Astrocyte of the spinal cord (primary cell): ENCODE results near the gene DGKB.

Experiments
- DNase-seq: peaks from one replicate; pipeline ENCODE4 v3.0.0; 2011; ENCODE audit warnings: low read depth, low spot score
- H3K4me3 ChIP-seq: 2 replicates; pipeline ENCODE4 v1.5.1; 2011; ENCODE audit warnings: low read depth, mild to moderate bottlenecking, low read length, moderate library complexity
- in situ Hi-C: cut with HindIII; loops from 2 replicates; pipeline ENCODE4 v1.10.0; 2017; ENCODE audit warnings: low sequenced_read_pairs
- TF ChIP-seq, protein P1 (sequence below): IDR thresholded peaks from 2 replicates; pipeline ENCODE4 v1.5.1; 2012; ENCODE audit warnings: low read depth, mild to moderate bottlenecking, low read length, inconsistent platforms

The DGKB gene

DNA sequence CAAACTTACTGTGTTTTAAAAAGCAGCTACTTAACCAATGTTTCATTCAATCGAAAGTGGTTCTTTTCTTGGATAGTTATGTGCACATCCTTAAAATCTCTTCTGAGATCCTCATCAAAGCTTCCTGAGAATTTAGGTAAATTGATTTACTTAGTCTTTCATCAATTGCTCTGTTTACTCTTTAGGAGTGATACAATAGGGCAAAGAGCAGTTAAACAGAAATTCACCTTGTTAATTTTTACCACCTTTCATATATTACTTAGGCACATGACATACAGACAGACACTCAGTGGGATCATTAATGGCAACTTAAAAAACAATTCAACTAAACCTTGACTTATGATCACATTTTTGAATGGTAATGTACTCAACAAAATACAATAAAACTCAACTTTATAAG, 456.3 kb downstream of the DGKB start:
- in situ Hi-C loops = no loop called here
- DNase-seq = no peak
- TF ChIP-seq, protein P1, sequence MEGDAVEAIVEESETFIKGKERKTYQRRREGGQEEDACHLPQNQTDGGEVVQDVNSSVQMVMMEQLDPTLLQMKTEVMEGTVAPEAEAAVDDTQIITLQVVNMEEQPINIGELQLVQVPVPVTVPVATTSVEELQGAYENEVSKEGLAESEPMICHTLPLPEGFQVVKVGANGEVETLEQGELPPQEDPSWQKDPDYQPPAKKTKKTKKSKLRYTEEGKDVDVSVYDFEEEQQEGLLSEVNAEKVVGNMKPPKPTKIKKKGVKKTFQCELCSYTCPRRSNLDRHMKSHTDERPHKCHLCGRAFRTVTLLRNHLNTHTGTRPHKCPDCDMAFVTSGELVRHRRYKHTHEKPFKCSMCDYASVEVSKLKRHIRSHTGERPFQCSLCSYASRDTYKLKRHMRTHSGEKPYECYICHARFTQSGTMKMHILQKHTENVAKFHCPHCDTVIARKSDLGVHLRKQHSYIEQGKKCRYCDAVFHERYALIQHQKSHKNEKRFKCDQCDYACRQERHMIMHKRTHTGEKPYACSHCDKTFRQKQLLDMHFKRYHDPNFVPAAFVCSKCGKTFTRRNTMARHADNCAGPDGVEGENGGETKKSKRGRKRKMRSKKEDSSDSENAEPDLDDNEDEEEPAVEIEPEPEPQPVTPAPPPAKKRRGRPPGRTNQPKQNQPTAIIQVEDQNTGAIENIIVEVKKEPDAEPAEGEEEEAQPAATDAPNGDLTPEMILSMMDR = no peak
- H3K4me3 ChIP-seq = no peak overlapping the region

DNA sequence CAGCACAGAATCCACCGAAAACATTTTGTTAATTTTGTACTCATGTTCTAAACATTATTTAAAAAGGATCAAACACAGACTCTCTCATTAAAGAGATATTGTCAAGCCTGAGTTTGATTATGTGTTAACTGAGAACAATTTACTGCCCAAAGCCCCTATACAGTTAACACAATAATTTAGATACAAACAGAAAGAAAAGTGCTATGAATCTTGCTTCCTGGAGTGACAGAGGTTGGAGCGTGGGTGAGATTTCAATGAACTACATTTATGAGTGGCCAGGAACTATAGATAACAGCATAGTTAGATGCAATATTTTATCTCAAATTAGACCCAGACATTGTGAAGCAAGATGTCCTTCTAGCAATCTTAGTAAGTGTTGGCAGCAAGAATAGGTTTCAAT, 464.2 kb downstream of the DGKB start:
- H3K4me3 ChIP-seq = no peak overlapping the region
- TF ChIP-seq, protein P1 = no peak
- in situ Hi-C loops = no loop called here
- DNase-seq = no peak

DNA sequence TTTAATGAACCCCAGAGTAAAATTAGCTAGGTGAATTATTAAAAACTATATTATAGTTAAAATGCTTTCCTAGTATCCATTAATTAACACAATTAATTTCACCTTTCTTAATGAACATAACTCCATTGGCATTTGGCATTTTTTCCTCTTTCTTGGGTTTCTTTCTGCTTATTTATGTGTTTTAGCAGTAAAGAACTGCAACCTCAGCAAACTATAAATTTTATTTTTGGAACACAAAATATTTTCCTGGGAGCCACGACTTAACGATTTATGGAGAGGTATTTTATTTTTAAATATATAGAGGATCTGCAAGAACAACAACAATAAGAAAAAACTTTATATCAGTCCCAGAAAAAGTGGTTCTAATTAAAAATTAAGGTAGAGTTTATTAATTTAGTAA, 465.7 kb downstream of the DGKB start:
- H3K4me3 ChIP-seq = no peak overlapping the region
- in situ Hi-C loops = no loop called here
- DNase-seq = no peak
- TF ChIP-seq, protein P1 = no peak

DNA sequence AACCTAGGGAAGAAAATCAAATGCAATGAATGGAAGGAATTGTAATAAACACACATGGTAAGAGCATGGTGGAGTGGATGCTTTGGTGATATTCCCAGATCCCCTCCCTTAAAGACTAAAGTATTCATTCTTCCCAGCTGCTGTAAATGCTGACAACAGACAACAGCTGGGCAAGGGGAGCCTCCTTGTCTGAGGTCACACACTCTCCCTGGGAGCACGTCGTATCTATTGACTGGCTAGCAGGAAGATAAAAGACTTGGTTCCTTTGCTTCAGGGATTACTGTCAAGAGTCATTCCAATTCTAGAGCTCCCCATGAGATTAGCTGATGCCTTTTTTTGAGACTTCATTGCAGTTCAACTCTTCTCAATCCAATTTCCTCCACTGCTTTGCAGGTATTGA, 469.6 kb downstream of the DGKB start:
- DNase-seq = no peak
- in situ Hi-C loops = no loop called here

DNA sequence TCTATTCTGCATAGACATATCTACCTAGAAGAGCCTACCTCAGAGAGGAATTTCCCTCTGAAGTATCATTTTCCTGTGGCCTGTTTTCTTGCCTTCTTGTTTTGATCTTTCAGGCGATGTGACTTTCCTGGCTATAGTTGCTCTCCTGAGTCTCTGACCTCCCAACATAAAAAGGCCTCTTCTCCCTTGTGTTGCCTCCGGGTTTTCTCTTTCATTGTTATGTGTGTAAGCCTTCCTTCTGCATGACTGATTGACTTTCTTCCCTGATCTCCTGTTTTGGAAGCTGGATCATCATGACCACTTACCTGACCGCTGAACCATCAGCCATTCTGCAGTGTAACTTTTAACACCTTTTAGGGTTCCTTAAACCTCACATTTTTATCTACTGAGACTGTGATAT, 471.6 kb downstream of the DGKB start:
- TF ChIP-seq, protein P1 = no peak
- H3K4me3 ChIP-seq = no peak overlapping the region
- in situ Hi-C loops = no loop called here
- no peak for DNase-seq

More for the DNA sequence above, 469.6 kb downstream of the DGKB start:
- H3K4me3 ChIP-seq = no peak overlapping the region
- TF ChIP-seq, protein P1 = no peak

DNA sequence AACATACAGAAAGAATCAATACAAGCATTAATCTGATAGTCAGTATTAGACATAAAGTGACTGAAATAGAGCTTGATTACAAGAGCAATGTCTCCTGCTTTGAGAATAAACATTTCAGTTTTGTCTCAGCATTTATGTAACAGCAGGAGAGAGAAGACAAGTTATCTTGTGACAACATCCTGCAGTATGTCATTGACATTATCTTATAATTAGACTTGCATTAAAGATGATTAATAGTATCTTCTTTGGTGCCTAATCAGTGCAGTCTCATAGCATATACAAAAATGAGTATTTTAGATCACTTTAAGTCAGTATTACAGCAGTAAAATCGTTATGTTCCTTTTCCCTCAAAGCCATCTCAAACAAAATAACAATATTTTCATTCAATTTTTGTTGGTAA, 477.0 kb downstream of the DGKB start:
- H3K4me3 ChIP-seq = no peak overlapping the region
- TF ChIP-seq, protein P1 = no peak
- no peak for DNase-seq
- in situ Hi-C loops = no loop called here

DNA sequence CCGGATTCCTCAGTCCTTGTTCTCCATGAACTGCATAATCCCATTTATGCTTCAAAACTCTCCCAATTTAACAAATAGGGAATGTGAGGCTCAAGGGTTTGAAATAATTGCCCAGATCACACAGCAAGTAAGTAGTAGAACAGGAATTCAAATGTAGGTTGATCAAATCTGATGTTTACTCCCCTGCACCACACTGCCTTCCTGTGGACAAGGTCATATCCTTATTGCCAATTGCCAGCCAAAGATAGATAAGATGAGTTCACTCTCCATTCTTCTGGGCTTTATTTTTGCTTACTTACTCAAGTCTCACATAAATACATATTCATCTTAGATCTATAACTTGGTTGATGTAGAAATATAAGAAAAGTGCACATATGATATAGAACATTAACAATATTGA, 477.9 kb downstream of the DGKB start:
- no peak overlapping the region for H3K4me3 ChIP-seq
- TF ChIP-seq, protein P1 = no peak
- in situ Hi-C loops = no loop called here
- no peak for DNase-seq
